ENCODE measurements around the gene LY86.

Gene LY86

DNA sequence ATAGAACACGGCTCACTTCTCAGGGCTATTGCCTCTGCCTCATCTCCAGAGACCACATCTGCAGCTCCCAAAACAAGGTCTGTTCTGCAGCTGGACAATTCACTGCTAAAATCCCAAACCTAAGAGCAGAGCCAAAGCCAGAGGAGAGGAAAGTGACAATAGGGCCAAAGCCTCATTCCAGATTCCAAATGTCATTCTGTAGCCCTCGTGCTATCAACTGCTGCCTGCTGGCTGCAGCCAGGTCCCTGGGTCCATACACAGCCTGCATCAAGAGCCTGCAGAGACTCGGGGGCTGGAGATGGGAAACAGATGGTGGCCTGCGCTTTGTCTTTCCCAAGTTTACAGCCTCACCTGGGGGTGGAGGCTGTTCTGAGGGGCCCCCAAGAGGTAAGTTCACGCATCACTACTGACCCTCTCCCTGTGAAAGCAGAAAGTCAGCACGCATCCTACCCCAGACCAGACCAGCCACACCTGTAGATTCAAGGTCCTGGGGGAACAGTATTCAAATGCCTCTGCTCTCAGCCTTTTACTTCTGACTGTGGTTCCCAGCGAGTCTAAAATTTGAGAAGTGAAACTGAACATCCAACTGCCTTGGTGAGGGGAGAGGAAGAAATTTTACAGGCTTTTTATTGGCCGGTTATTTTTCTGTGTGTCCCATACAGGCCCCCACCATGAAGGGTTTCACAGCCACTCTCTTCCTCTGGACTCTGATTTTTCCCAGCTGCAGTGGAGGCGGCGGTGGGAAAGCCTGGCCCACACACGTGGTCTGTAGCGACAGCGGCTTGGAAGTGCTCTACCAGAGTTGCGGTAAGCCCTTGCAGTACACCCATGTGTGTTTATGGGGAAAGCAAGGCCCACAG, at the start of gene LY86:
Gene LY86 (plus strand): TSS at position 657 of the 860 bp plus-strand sequence. CDS start 15 bp downstream, at position 672.
- no peak for DNase-seq (ENCODE audit: low read depth)
- TF ChIP-seq, protein P1, sequence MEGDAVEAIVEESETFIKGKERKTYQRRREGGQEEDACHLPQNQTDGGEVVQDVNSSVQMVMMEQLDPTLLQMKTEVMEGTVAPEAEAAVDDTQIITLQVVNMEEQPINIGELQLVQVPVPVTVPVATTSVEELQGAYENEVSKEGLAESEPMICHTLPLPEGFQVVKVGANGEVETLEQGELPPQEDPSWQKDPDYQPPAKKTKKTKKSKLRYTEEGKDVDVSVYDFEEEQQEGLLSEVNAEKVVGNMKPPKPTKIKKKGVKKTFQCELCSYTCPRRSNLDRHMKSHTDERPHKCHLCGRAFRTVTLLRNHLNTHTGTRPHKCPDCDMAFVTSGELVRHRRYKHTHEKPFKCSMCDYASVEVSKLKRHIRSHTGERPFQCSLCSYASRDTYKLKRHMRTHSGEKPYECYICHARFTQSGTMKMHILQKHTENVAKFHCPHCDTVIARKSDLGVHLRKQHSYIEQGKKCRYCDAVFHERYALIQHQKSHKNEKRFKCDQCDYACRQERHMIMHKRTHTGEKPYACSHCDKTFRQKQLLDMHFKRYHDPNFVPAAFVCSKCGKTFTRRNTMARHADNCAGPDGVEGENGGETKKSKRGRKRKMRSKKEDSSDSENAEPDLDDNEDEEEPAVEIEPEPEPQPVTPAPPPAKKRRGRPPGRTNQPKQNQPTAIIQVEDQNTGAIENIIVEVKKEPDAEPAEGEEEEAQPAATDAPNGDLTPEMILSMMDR (conservative IDR thresholded peaks at IDR 0.05; ENCODE audit: low read depth, low read length) = no peak
- H3K4me3 ChIP-seq (ENCODE audit: low read depth, low read length) = no peak within 1 kb of the TSS

DNA sequence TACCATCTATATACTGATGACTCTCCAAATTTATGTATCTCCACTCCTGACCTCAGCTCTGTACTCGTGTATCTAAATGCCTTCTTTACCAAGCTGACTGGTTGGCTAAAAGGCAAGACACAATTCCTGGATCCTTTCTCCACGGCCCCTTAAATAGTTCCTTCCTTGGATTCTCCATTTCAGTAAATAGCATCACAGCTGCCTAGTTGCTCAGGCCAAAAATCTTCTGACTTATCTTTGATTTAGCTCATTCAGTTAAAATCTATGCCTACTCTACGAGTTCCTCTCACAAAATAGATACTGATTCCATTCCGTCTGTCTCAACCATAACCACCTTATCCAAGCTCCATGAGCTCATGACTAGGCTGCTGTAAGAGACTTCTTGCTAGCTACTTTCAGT, 49.5 kb upstream of the LY86 start:
- DNase-seq (ENCODE audit: low read depth) = no peak
- H3K4me3 ChIP-seq (ENCODE audit: low read depth, low read length) = no peak overlapping the region
- TF ChIP-seq, protein P1 (conservative IDR thresholded peaks at IDR 0.05; ENCODE audit: low read depth, low read length) = no peak

DNA sequence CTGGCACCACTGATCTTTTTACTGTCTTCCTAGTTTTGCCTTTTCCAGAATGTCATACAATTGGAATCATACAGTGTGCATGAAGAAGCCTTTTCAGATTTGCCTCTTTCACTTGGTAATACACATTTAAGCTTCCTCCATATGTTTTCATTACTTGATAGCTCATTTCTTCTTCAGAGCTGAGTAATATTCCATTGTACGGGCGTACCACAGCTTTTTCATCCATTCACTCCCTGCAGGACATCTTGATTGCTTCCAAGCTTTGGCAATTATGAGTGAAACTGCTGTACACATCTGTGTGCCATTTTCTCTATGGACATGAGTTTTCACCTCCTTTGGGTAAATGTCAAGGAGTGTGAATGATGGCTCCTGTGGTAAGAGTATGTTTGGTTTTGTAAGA, 46.2 kb upstream of the LY86 start:
- no peak for DNase-seq (ENCODE audit: low read depth)
- TF ChIP-seq, protein P1 (conservative IDR thresholded peaks at IDR 0.05; ENCODE audit: low read depth, low read length) = no peak
- no peak overlapping the region for H3K4me3 ChIP-seq (ENCODE audit: low read depth, low read length)

DNA sequence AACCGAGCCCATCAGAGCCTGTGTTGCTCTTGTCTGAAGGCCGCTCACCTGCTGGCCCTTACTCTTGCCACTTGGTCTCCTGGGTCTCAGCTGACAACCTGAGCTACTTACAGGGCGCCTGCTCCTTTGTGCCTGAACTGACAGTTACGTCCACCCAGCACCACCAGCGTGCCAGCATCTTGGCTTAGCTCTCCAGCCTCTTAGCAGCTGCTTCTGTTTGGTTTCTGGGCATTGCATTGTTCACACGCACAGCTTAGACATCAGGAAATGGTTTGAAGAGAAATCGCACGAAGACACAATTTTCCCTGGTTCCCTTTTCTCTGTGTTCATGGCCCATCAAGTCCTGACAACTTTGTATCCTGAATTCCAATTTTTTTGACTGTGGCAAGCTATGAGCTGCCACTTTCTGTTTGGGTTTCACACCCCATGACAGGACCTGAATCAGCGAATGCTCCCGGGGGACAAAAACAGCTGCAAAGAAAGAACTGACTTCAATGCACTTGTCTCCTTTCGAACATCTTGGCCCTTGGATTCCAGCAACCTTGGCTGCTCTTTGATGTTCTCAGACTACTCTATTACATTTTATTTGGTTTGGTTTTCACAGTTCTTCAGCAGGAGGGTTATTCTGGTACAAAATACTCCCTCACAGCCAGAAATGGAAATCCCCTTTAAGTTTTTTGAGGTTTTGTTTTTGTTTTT, 45.2 kb upstream of the LY86 start:
- no peak overlapping the region for H3K4me3 ChIP-seq (ENCODE audit: low read depth, low read length)
- no peak for DNase-seq (ENCODE audit: low read depth)
- TF ChIP-seq, protein P1 (conservative IDR thresholded peaks at IDR 0.05; ENCODE audit: low read depth, low read length) = no peak

DNA sequence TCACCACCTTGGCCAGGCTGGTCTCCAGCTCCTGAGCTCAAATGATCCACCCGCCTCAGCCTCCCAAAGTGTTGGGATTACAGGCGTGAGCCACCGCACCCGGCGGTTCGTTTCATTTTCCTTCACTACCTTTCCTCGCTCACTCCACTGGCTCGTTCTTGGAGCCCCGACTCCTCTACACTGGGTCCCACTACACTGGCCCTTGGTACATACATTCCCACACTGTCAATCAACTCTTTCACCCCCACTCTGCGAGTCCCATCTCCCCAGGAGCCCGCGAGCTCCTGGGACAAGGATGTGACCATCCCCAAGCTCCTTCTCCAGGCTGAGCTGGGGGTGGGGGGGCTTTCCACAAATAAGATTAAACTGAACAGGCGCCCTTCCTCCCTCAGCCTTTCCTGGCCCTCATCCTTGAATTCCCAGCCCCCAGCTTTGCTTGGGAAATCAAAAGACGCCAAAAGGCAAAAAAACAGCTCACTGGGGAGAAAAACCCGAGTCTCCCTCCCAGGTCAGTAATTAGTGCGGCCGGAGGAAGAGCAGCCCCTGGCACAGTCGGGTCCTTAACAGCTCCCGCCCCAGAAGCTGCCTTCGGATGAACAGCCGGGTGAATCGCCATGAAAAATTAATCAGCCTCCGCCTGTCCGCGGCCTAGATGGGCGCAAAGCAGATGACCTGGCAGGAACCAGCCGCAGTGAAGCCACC, 42.8 kb upstream of the LY86 start:
- TF ChIP-seq, protein P1 (conservative IDR thresholded peaks at IDR 0.05; ENCODE audit: low read depth, low read length) = no peak
- peak overlapping the region; percentile 49 for H3K4me3 ChIP-seq (ENCODE audit: low read depth, low read length)
- DNase-seq (ENCODE audit: low read depth) = no peak

DNA sequence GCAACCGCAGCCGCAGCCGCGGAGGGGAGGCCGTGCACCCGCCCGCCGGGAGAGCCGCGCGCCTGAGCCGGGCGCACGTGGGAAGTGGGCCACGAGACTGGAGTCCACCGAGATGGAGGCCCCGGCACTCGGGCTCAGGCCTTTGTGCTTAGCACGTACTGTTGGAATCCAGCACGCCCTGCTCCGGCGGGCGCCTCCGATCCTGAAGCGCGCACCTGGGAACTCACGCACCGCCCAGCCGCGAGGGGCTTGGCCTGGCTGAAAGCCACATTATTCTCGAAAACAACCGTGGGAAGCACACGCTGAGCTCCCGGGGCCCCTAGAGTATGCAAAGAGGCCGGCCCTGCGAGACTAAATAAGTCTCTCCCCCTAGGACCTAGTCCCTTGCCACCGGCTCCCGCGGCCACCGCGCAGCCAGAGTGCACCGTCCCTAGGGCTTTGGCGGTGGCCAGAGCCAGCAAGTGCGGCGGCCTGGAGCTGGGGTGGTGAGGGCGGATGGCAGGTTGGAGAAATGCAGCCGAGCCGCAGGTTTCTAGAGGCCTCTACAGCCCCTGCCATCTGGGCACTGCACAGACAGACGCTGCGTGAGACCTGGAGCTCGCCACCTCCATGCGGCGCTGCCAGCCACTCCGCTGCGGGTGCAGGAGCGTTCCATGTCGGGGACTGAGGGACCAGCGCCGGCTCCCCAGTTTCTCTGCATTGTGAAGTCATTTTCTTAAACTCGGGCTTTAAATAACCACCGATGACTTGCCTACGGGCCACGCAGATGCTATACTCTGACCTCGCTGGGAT, 42.0 kb upstream of the LY86 start:
- DNase-seq (ENCODE audit: low read depth) = peak; percentile 34
- TF ChIP-seq, protein P1 (conservative IDR thresholded peaks at IDR 0.05; ENCODE audit: low read depth, low read length) = no peak
- H3K4me3 ChIP-seq (ENCODE audit: low read depth, low read length) = peak overlapping the region; percentile 49

All from choroid plexus epithelial cell (primary cell).